Measurements from ENCODE around the gene BNC1.
"Not testable (repeated sequence)": the region's sequence is repeated elsewhere in the genome, so short reads cannot be mapped to it uniquely, and the experiment has no call there.

Gene BNC1

DNA sequence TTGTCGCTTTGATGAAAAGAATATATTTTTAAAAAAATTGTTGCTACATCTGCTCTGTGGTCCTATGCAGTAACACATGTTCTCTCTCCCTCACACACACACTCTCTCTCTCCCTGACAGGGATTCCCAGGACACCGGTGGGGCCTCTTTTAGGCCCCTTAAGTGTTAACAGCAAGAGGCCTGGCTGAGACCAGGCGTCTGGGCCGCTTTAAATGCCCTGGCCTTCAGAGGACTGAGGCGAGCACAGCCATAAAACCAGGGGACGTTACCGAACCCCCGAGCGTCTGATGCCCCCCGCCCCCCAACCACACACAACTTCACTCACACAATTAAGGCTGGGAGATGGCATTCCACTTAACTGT lies 1.7 kb downstream of the BNC1 start:
- Histone ChIP-seq H2AFZ (ENCODE audit: low read length, unreplicated experiment) (no peak overlapping the region), H3K36me3 (ENCODE audit: insufficient read depth, low read length) (no peaks in the 10 kb centered on the region), H3K4me3 (ENCODE audit: low read depth, low read length) (peak overlapping the region; percentile 84), H3K79me2 (ENCODE audit: control insufficient read depth, insufficient read depth, low read length, unreplicated experiment) (no peaks in the 10 kb centered on the region), H3K27ac (ENCODE audit: low read depth, low read length) (no peak overlapping the region), H3K4me1 (ENCODE audit: control insufficient read depth, insufficient read depth, low read length, unreplicated experiment) (peaks cover 20% of the 10 kb centered on the region), H3K27me3 (ENCODE audit: insufficient read depth, low read length) (peaks cover 51% of the 10 kb centered on the region)

DNA sequence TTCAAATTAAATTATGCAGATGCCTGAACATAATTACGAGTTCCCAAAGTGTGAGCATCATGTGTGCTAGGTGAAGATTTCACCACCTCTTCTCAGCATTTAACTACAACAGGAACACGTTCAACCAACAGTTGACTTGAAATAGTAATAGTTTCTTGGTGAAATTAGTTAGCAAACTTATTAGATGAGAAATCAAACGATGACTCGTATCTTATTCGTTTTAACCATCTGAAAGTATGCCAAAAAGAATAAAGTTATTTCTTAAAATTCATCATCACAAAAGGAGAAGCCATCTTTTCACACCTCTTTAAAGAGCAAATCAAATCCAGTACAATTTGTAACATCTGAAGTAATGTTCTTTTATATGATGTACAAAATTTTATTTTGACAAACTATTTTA lies 2.3 kb downstream of the BNC1 start:
- no peak overlapping the region for H3K4me3 ChIP-seq (ENCODE audit: low read depth, low read length)

DNA sequence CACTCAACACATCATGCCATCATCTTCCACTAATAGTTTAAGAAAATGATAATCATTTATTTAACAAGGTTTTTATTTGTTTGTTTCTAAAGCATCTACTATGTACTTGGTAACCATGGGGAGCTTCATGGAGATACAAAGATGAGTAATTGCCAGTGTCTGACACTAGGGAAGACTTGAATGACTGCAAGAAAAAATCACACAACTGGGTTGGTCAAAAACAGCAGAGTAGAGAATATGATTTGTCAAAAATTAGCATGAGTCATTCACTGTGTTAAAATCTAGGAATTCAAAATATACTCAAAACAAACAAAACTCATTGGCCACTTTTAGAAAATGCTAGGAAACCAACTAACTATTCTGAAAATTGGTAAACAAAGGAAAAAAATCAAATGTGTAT lies 6.3 kb downstream of the BNC1 start:
- Histone ChIP-seq H3K36me3 (ENCODE audit: insufficient read depth, low read length) (no peaks in the 10 kb centered on the region), H3K27me3 (ENCODE audit: insufficient read depth, low read length) (peaks cover 32% of the 10 kb centered on the region), H3K4me3 (ENCODE audit: low read depth, low read length) (no peak overlapping the region), H2AFZ (ENCODE audit: low read length, unreplicated experiment) (no peak overlapping the region), H3K27ac (ENCODE audit: low read depth, low read length) (peak overlapping the region; percentile 30; the same call in 1 of the 2 replicates), H3K79me2 (ENCODE audit: control insufficient read depth, insufficient read depth, low read length, unreplicated experiment) (no peaks in the 10 kb centered on the region), H3K4me1 (ENCODE audit: control insufficient read depth, insufficient read depth, low read length, unreplicated experiment) (no peaks in the 10 kb centered on the region)

More for the DNA sequence above, 2.3 kb downstream of the BNC1 start:
- Histone ChIP-seq H3K27ac (ENCODE audit: low read depth, low read length) (no peak overlapping the region), H3K79me2 (ENCODE audit: control insufficient read depth, insufficient read depth, low read length, unreplicated experiment) (no peaks in the 10 kb centered on the region), H3K27me3 (ENCODE audit: insufficient read depth, low read length) (peaks cover 51% of the 10 kb centered on the region), H2AFZ (ENCODE audit: low read length, unreplicated experiment) (no peak overlapping the region), H3K36me3 (ENCODE audit: insufficient read depth, low read length) (no peaks in the 10 kb centered on the region), H3K4me1 (ENCODE audit: control insufficient read depth, insufficient read depth, low read length, unreplicated experiment) (peaks cover 16% of the 10 kb centered on the region)

DNA sequence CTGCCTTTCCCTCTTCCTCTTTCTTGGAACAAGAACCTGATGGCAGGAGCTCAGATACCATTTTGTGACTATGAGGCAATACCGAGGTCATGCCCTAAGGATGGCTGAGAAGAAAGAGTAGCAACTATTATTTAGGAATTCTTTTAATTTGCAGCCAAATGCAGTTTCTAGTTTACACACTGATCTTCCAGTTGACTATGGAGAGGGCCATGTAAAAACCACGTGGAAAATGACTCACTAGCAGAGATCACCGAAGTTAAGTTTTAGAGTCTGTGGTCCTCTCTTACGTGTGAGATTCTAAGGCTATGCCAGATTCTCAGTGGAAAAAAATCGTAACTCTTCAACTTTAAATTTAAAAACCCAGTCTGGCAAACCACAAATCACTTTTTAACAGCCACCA lies 7.8 kb downstream of the BNC1 start:
- Histone ChIP-seq H3K4me1 (ENCODE audit: control insufficient read depth, insufficient read depth, low read length, unreplicated experiment) (no peaks in the 10 kb centered on the region), H3K79me2 (ENCODE audit: control insufficient read depth, insufficient read depth, low read length, unreplicated experiment) (no peaks in the 10 kb centered on the region), H3K27me3 (ENCODE audit: insufficient read depth, low read length) (peaks cover 17% of the 10 kb centered on the region), H3K27ac (ENCODE audit: low read depth, low read length) (no peak overlapping the region), H3K4me3 (ENCODE audit: low read depth, low read length) (no peak overlapping the region), H3K36me3 (ENCODE audit: insufficient read depth, low read length) (no peaks in the 10 kb centered on the region), H2AFZ (ENCODE audit: low read length, unreplicated experiment) (no peak overlapping the region)

DNA sequence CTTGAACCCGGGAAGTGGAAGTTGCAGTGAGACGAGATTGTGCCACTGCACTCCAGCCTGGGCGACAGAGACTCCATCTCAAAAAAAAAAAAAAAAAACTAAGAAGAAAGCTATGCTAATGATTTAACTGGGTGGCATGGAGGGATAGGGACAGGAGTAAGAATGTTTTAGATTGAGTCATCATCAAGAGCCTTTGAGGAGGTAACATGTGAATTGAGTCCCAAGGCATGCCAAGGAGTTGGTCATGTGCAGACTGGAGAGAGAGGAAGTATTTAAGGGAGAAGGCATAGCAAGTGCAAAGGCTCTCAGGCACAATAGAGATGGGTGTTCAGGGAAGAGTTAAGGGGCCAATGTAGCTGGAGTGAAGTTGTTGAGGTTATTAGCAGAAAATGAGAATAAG lies 9.1 kb downstream of the BNC1 start:
- H3K4me3 ChIP-seq (ENCODE audit: low read depth, low read length), result no peak overlapping the region

DNA sequence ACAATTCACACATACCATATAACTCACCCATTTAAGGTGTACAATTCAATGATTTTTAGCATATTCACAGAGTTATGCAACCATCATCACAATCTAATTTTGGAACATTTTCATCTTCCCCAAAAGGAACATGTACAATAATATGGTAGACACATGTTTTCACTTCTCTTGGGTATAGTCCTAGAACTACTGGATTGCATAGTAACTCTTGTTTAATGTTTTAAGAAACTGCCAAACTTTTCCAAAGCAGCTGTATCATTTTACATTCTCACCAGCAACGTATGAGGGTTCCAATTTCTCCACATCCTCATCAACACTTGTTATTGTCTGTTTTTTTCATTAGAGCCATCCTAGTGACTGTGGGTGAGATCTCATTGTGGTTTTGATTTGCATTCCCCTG lies 14.3 kb downstream of the BNC1 start:
- no peak overlapping the region for H3K4me3 ChIP-seq (ENCODE audit: low read depth, low read length)
- no peaks in the 10 kb centered on the region for H3K36me3 ChIP-seq (ENCODE audit: insufficient read depth, low read length)
- H3K79me2 ChIP-seq (ENCODE audit: control insufficient read depth, insufficient read depth, low read length, unreplicated experiment), result no peaks in the 10 kb centered on the region
- H3K27me3 ChIP-seq (ENCODE audit: insufficient read depth, low read length), result no peaks in the 10 kb centered on the region
- no peaks in the 10 kb centered on the region for H3K4me1 ChIP-seq (ENCODE audit: control insufficient read depth, insufficient read depth, low read length, unreplicated experiment)
- no peak overlapping the region for H3K27ac ChIP-seq (ENCODE audit: low read depth, low read length)
- H2AFZ ChIP-seq (ENCODE audit: low read length, unreplicated experiment), result no peak overlapping the region

More for the DNA sequence above, 9.1 kb downstream of the BNC1 start:
- Histone ChIP-seq H3K27me3 (ENCODE audit: insufficient read depth, low read length) (peaks cover 4% of the 10 kb centered on the region; the same call in 1 of the 2 replicates), H2AFZ (ENCODE audit: low read length, unreplicated experiment) (no peak overlapping the region), H3K36me3 (ENCODE audit: insufficient read depth, low read length) (no peaks in the 10 kb centered on the region), H3K27ac (ENCODE audit: low read depth, low read length) (no peak overlapping the region), H3K4me1 (ENCODE audit: control insufficient read depth, insufficient read depth, low read length, unreplicated experiment) (no peaks in the 10 kb centered on the region), H3K79me2 (ENCODE audit: control insufficient read depth, insufficient read depth, low read length, unreplicated experiment) (no peaks in the 10 kb centered on the region)

DNA sequence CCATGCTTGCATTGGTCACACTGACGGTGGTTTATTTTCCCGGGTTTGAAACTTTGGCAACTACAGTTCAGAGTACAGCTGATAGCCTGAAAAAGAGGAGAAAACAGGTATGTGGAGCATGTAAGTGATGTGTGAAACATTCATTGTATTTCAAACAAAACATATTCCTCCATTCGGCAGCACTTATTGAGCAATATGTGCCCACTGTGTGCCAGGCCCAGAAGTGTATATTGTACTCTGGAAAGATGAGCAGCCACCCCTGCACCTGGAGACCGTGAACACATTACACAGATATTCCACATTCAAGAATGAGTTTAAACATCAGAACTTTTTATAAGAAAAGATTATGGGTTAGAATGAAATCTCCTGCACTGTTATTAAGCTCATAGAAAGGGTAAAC lies 16.3 kb downstream of the BNC1 start:
- Histone ChIP-seq H3K36me3 (ENCODE audit: insufficient read depth, low read length) (no peaks in the 10 kb centered on the region), H3K27me3 (ENCODE audit: insufficient read depth, low read length) (no peaks in the 10 kb centered on the region), H3K27ac (ENCODE audit: low read depth, low read length) (no peak overlapping the region), H2AFZ (ENCODE audit: low read length, unreplicated experiment) (no peak overlapping the region), H3K79me2 (ENCODE audit: control insufficient read depth, insufficient read depth, low read length, unreplicated experiment) (no peaks in the 10 kb centered on the region), H3K4me1 (ENCODE audit: control insufficient read depth, insufficient read depth, low read length, unreplicated experiment) (no peaks in the 10 kb centered on the region), H3K4me3 (ENCODE audit: low read depth, low read length) (no peak overlapping the region)

DNA sequence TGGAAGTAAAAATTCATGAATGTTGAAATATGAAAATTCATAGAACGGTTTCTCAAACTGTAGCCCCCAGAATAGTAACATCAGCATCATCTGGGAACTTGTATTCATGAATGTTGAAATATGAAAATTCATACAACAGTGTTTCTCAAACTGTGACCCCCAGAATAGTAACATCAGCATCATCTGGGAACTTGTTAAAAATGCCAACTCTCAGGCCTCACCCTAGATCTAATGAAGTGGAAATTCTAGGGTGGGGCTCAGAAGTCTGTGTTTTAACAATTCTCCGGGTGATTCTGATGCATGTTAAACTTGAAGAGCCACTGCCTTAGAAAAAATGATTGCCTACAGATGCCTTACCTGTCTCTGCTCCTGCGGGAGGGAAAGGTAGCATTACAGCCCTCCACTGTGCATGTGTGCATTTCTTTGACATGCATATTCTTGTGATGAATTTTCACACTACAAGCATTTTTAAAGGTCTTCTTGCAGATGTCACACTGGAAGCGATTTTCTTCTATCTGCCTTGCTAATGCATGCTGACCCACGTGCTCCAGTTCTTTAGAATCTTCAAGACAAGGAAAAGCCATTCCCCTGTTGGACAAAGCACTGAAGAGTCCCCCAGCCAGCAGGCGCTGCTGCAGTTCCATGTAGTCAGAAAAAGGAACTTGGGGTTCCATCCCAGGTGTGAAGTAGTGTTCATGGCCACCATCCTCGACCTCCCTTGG lies 21.7 kb downstream of the BNC1 start:
- Histone ChIP-seq H3K4me3 (ENCODE audit: low read depth, low read length) (no peak overlapping the region), H3K36me3 (ENCODE audit: insufficient read depth, low read length) (no peaks in the 10 kb centered on the region), H3K27ac (ENCODE audit: low read depth, low read length) (no peak overlapping the region), H3K79me2 (ENCODE audit: control insufficient read depth, insufficient read depth, low read length, unreplicated experiment) (no peaks in the 10 kb centered on the region), H3K27me3 (ENCODE audit: insufficient read depth, low read length) (no peaks in the 10 kb centered on the region), H2AFZ (ENCODE audit: low read length, unreplicated experiment) (no peak overlapping the region), H3K4me1 (ENCODE audit: control insufficient read depth, insufficient read depth, low read length, unreplicated experiment) (no peaks in the 10 kb centered on the region)

DNA sequence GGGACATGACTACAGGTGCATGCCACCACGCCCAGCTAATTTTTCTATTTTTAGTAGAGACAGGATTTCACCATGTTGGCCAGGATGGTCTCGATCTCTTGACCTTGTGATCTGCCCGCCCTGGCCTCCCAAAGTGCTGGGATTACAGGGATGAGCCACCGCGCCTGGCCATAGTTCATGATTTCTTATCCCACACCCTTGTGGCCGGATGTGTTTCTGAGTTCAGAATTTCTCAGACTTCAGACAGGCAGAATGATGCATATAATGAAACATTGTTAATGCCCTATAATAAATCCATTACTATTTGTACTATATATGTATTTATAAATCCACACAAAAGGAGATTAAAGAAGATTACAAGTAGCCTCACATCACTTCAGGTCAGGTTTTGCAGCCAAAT lies 22.3 kb downstream of the BNC1 start:
- H3K4me1 ChIP-seq (ENCODE audit: control insufficient read depth, insufficient read depth, low read length, unreplicated experiment); H3K79me2 ChIP-seq (ENCODE audit: control insufficient read depth, insufficient read depth, low read length, unreplicated experiment); H2AFZ ChIP-seq (ENCODE audit: low read length, unreplicated experiment); H3K27me3 ChIP-seq (ENCODE audit: insufficient read depth, low read length); H3K4me3 ChIP-seq (ENCODE audit: low read depth, low read length); H3K36me3 ChIP-seq (ENCODE audit: insufficient read depth, low read length); H3K27ac ChIP-seq (ENCODE audit: low read depth, low read length): not testable (repeated sequence)

DNA sequence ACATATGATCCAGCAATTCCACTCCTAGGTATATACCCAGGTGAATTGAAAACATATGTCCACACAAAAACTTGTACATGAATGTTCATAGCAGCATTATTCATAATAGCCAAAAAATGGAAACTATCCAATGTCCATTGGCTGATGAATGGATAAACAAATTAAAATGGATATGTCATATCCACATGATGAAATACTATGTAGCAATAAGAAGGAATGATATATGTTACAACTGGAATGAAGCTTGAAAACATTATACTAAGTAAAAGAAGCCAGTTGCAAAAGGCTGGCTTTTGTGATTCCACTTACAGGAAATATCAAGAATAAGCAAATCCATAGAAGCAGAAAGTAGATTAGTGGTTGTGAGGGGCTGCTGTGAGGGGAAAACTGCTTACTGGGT lies 33.7 kb downstream of the BNC1 start:
- Histone ChIP-seq H3K4me3 (ENCODE audit: low read depth, low read length) (no peak overlapping the region), H3K36me3 (ENCODE audit: insufficient read depth, low read length) (no peaks in the 10 kb centered on the region), H3K27ac (ENCODE audit: low read depth, low read length) (no peak overlapping the region), H3K27me3 (ENCODE audit: insufficient read depth, low read length) (peaks cover 44% of the 10 kb centered on the region), H3K4me1 (ENCODE audit: control insufficient read depth, insufficient read depth, low read length, unreplicated experiment) (peaks cover 6% of the 10 kb centered on the region), H3K79me2 (ENCODE audit: control insufficient read depth, insufficient read depth, low read length, unreplicated experiment) (no peaks in the 10 kb centered on the region), H2AFZ (ENCODE audit: low read length, unreplicated experiment) (no peak overlapping the region)

DNA sequence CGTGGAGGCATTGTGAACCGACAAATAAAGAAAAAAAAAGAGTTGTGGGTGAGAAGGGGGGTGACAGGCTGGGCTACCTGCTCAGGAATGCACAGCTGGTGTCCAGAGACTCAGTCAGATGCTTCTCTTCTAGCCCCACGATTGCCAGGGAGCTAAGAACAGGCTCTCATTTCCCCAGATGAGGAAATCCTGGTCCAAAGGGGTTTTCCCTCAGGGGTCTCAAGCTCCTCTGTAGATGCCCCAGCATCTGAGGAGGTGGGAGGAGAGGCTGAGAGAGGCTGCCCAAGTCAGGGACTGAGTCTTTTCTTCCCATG lies 35.5 kb downstream of the BNC1 start:
- Histone ChIP-seq H3K27me3 (ENCODE audit: insufficient read depth, low read length) (peaks cover 52% of the 10 kb centered on the region), H3K4me3 (ENCODE audit: low read depth, low read length) (no peak overlapping the region), H3K4me1 (ENCODE audit: control insufficient read depth, insufficient read depth, low read length, unreplicated experiment) (peaks cover 6% of the 10 kb centered on the region), H3K36me3 (ENCODE audit: insufficient read depth, low read length) (no peaks in the 10 kb centered on the region), H3K79me2 (ENCODE audit: control insufficient read depth, insufficient read depth, low read length, unreplicated experiment) (no peaks in the 10 kb centered on the region), H2AFZ (ENCODE audit: low read length, unreplicated experiment) (no peak overlapping the region), H3K27ac (ENCODE audit: low read depth, low read length) (no peak overlapping the region)
